GM23338 (cell line): Measurements from ENCODE around the gene ATAD1. TPM values are rescaled to one million over a fixed set of nuclear protein-coding genes. Genes with fewer than 3 reads are reported as not detected.

ENCODE experiments used
- ATAC-seq: fragments of 200-7000 bp; cut with Tn5 transposase; 3 replicates; pipeline ENCODE4 v1.9.1; 2020
- DNase-seq: peaks from one replicate; pipeline ENCODE4 v3.0.0-alpha.2; 2015; ENCODE audit warnings: low spot score
- H2AFZ ChIP-seq: fragments of 200-600 bp; sonication (generic); 2 replicates; pipeline ENCODE4 v1.8.0; 2016; ENCODE audit warnings: antibody characterized with exemption, mild to moderate bottlenecking, moderate library complexity
- H3F3A ChIP-seq: fragments of 200-600 bp; sonication (generic); replicated peaks from 2 replicates; pipeline ENCODE4 v1.8.0; 2017; ENCODE audit warnings: antibody characterized with exemption, mixed run types, low read depth
- H3K27ac ChIP-seq: fragments of 200-600 bp; sonication (generic); 2 replicates; pipeline ENCODE4 v1.6.1; 2016; ENCODE audit warnings: low read depth
- H3K27me3 ChIP-seq: fragments of 200-600 bp; sonication (generic); 2 replicates; pipeline ENCODE4 v1.8.0; 2016; ENCODE audit warnings: mild to moderate bottlenecking, mixed run types, moderate library complexity; ENCODE audit not compliant: insufficient read depth
- H3K36me3 ChIP-seq: fragments of 200-600 bp; sonication (generic); 2 replicates; pipeline ENCODE4 v1.8.0; 2016; ENCODE audit warnings: mild to moderate bottlenecking; ENCODE audit not compliant: insufficient read depth
- H3K4me1 ChIP-seq: fragments of 200-600 bp; sonication (generic); 2 replicates; pipeline ENCODE4 v1.8.0; 2016; ENCODE audit warnings: mild to moderate bottlenecking, moderate library complexity; ENCODE audit not compliant: insufficient read depth
- H3K4me2 ChIP-seq: fragments of 200-600 bp; sonication (generic); 2 replicates; pipeline ENCODE4 v1.7.1; 2017; ENCODE audit warnings: mixed run types
- H3K4me3 ChIP-seq: fragments of 200-600 bp; sonication (generic); 2 replicates; pipeline ENCODE4 v1.6.1; 2016; ENCODE audit warnings: mixed run types
- H3K79me2 ChIP-seq: fragments of 200-600 bp; sonication (generic); replicated peaks from 2 replicates; pipeline ENCODE4 v1.8.0; 2017; ENCODE audit warnings: mild to moderate bottlenecking; ENCODE audit not compliant: insufficient read depth
- H3K9me2 ChIP-seq: fragments of 200-600 bp; sonication (generic); 2 replicates; pipeline ENCODE4 v1.8.0; 2017; ENCODE audit not compliant: insufficient read depth
- H4K20me1 ChIP-seq: fragments of 200-600 bp; sonication (generic); replicated peaks from 2 replicates; pipeline ENCODE4 v1.8.0; 2017; ENCODE audit warnings: mild to moderate bottlenecking; ENCODE audit not compliant: insufficient read depth
- H3K27ac Mint-ChIP-seq: 2 replicates; pipeline ENCODE4 v1.8.0; 2020; ENCODE audit warnings: inconsistent platforms, mild to moderate bottlenecking, moderate library complexity, mixed read lengths
- H3K27me3 Mint-ChIP-seq: 3 replicates; pipeline ENCODE4 v1.8.0; 2022; ENCODE audit warnings: low read depth, mild to moderate bottlenecking, moderate library complexity, mixed read lengths, inconsistent platforms; ENCODE audit not compliant: insufficient read depth, poor library complexity
- H3K36me3 Mint-ChIP-seq: 3 replicates; pipeline ENCODE4 v1.8.0; 2021; ENCODE audit warnings: low read depth, mild to moderate bottlenecking, inconsistent platforms, moderate library complexity, mixed read lengths
- H3K4me1 Mint-ChIP-seq: 3 replicates; pipeline ENCODE4 v1.8.0; 2020; ENCODE audit warnings: mild to moderate bottlenecking, inconsistent platforms, mixed read lengths
- H3K4me3 Mint-ChIP-seq: 3 replicates; pipeline ENCODE4 v1.8.0; 2021; ENCODE audit warnings: moderate library complexity, mild to moderate bottlenecking, inconsistent platforms, mixed read lengths
- H3K9me3 Mint-ChIP-seq: 3 replicates; pipeline ENCODE4 v1.8.0; 2020; ENCODE audit warnings: moderate library complexity, mild to moderate bottlenecking, inconsistent platforms, mixed read lengths
- CREB1 ChIP-seq: fragments of 250-450 bp; sonication (Bioruptor Pico); IDR thresholded peaks from 2 replicates; pipeline ENCODE4 v1.5.0; 2020; ENCODE audit warnings: low read depth, mild to moderate bottlenecking, moderate library complexity
- CTCF ChIP-seq, 2 experiments: fragments of 200-600 bp in 1 of 2; sonication (generic) in 1 of 2; conservative IDR thresholded peaks; 2 replicates each; pipeline versions ENCODE4 v1.5.1 to v1.6.1; 2016 to 2017; ENCODE audit warnings: antibody characterized with exemption in 2 of 2, low read depth in 2 of 2, mild to moderate bottlenecking in 2 of 2, moderate library complexity in 1 of 2
- ETS1 ChIP-seq: IDR thresholded peaks from 2 replicates; pipeline ENCODE4 v1.6.1; 2016; ENCODE audit warnings: antibody characterized with exemption
- EZH2phosphoT487 ChIP-seq: fragments of 200-600 bp; sonication (generic); IDR thresholded peaks from one replicate; pipeline ENCODE4 v1.8.1; 2018; ENCODE audit warnings: antibody characterized with exemption; ENCODE audit not compliant: unreplicated experiment
- NANOG ChIP-seq: IDR thresholded peaks from 2 replicates; pipeline ENCODE4 v1.6.1; 2016; ENCODE audit warnings: antibody characterized with exemption, borderline replicate concordance
- POLR2AphosphoS5 ChIP-seq: IDR thresholded peaks from 2 replicates; pipeline ENCODE4 v1.6.1; 2016; ENCODE audit warnings: antibody characterized with exemption, low read depth
- STAT1 ChIP-seq: IDR thresholded peaks from one replicate; pipeline ENCODE4 v1.6.1; 2016; ENCODE audit warnings: antibody characterized with exemption; ENCODE audit not compliant: unreplicated experiment
- polyA plus RNA-seq: library from polyadenylated mRNA; unstranded; fragments of >200 nt; fragmentation: Nextera tagmentation; extraction: Ambion mirVana; gene quantifications from 2 replicates; pipeline ENCODE4 v1.2.1, GENCODE V29; 2016
- total RNA-seq: library from RNA; depleted of rRNA; stranded (reverse); fragments of >200 nt; shearing (Covaris generic); gene quantifications from 2 replicates; pipeline ENCODE4 v1.2.3, GENCODE V29; 2014

Gene ATAD1
- total and polyA plus RNA-seq, 2 experiments from 2014 or later, result 30.3 to 49.6 TPM

- no peaks in the 10 kb centered on the region for H3K27me3 ChIP-seq
- no peaks in the 10 kb centered on the region for H3K9me3 Mint-ChIP-seq
- no peak for ATAC-seq
These were observed 1.2 kb upstream of the ATAD1 start for GRCh38 chr10:87819289-87819585.

GRCh38 chr10:87818505-87819288 is 671 bp upstream of the ATAD1 start:
- Histone ChIP-seq H3K27me3 (no peaks in the 10 kb centered on the region), H3K9me2 (no peaks in the 10 kb centered on the region), H4K20me1 (peaks cover 15% of the 10 kb centered on the region), H3K79me2 (peaks cover 41% of the 10 kb centered on the region), H2AFZ (peak overlapping the region; percentile 97), H3F3A (0 out of 2 replicates have a peak, but pooled peaks cover 3% of the 10 kb centered on the region), H3K4me1 (peaks cover 11% of the 10 kb centered on the region; the same call in 1 of the 2 replicates), H3K27ac (peak overlapping the region; percentile 81; the same call in 1 of the 2 replicates), H3K4me3 (peak overlapping the region; percentile 86), H3K4me2 (peak overlapping the region; percentile 89), H3K36me3 (no peaks in the 10 kb centered on the region)
- DNase-seq (peak; percentile 71), ATAC-seq (peak; percentile 47)
- H3K27me3 Mint-ChIP-seq, result peaks cover 4% of the 10 kb centered on the region
- H3K36me3 Mint-ChIP-seq, result peaks cover 3% of the 10 kb centered on the region; the same call in 2 of the 3 replicates
- peak overlapping the region; percentile 99 for H3K4me3 Mint-ChIP-seq
- no peaks in the 10 kb centered on the region for H3K9me3 Mint-ChIP-seq
- peaks cover 20% of the 10 kb centered on the region for H3K4me1 Mint-ChIP-seq
- TF ChIP-seq CREB1 (CRISPR knock-in tag), result no peak
- peak in 1 of 2 experiments; percentile 15; a peak in 1 of 4 replicates for TF ChIP-seq CTCF (conservative IDR thresholded peaks at IDR 0.05; ENCODE audit: low read depth in 2 of 2)
- peak overlapping the region; percentile 87 for H3K27ac Mint-ChIP-seq

More at GRCh38 chr10:87819289-87819585, 1.2 kb upstream of the ATAD1 start:
- H4K20me1 ChIP-seq, result peaks cover 15% of the 10 kb centered on the region
- H2AFZ ChIP-seq, result no peak overlapping the region; the same call in 1 of the 2 replicates
- peak overlapping the region; percentile 99; the same call in 2 of the 3 replicates for H3K4me3 Mint-ChIP-seq
- no peaks in the 10 kb centered on the region for H3K36me3 ChIP-seq
- H3K79me2 ChIP-seq, result peaks cover 36% of the 10 kb centered on the region
- H3K4me1 ChIP-seq, result peaks cover 11% of the 10 kb centered on the region; the same call in 1 of the 2 replicates
- peaks cover 3% of the 10 kb centered on the region; the same call in 2 of the 3 replicates for H3K36me3 Mint-ChIP-seq
- peaks cover 4% of the 10 kb centered on the region for H3K27me3 Mint-ChIP-seq
- 0 out of 2 replicates have a peak, but pooled peaks cover 3% of the 10 kb centered on the region for H3F3A ChIP-seq
- DNase-seq, result no peak
- no peak overlapping the region for H3K27ac ChIP-seq
- TF ChIP-seq NANOG, result no peak
- TF ChIP-seq STAT1, result no peak
- TF ChIP-seq POLR2AphosphoS5, result no peak
- no peak for TF ChIP-seq CREB1 (CRISPR knock-in tag)
- no peak for TF ChIP-seq ETS1
- no peak for TF ChIP-seq CTCF (conservative IDR thresholded peaks at IDR 0.05; ENCODE audit: low read depth in 2 of 2)
- no peak for TF ChIP-seq EZH2phosphoT487
- peak overlapping the region; percentile 86 for H3K4me3 ChIP-seq
- H3K4me1 Mint-ChIP-seq, result peaks cover 20% of the 10 kb centered on the region
- H3K27ac Mint-ChIP-seq, result no peak overlapping the region
- no peaks in the 10 kb centered on the region for H3K9me2 ChIP-seq
- H3K4me2 ChIP-seq, result peak overlapping the region; percentile 89
